ENCODE measurements around the gene SLC30A7.

- TF ChIP-seq CTCF (IDR thresholded peaks at IDR 0.05), result no peak
- TF ChIP-seq ZFX (IDR thresholded peaks at IDR 0.05; ENCODE audit: borderline replicate concordance), result no peak
Measured at GRCh38 chr1:100941580-100942216, 45.8 kb downstream of the SLC30A7 start.
